H9 (cell line): ENCODE results near the gene AWAT2. TPM values are rescaled to one million over a fixed set of nuclear protein-coding genes. Genes with fewer than 3 reads are reported as not detected.

Source experiments
- DNase-seq: peaks from one replicate; pipeline ENCODE4 v3.0.0-alpha.2; 2017
- H2AFZ ChIP-seq: one replicate; pipeline ENCODE4 v1.6.1; 2013; ENCODE audit warnings: mild to moderate bottlenecking, low read length, control low read depth, moderate library complexity
- H2AK5ac ChIP-seq: 2 replicates; pipeline ENCODE4 v1.6.1; 2013; ENCODE audit warnings: low read length, control low read depth, mixed read lengths; ENCODE audit not compliant: insufficient read length
- H2BK120ac ChIP-seq: one replicate; pipeline ENCODE4 v1.6.1; 2013; ENCODE audit warnings: low read depth, mild to moderate bottlenecking, low read length, control low read depth, inconsistent platforms; ENCODE audit not compliant: poor library complexity, severe bottlenecking
- H2BK12ac ChIP-seq: 2 replicates; pipeline ENCODE4 v1.6.1; 2013; ENCODE audit warnings: low read length, control low read depth, mixed read lengths, low read depth; ENCODE audit not compliant: insufficient read length
- H2BK15ac ChIP-seq: 2 replicates; pipeline ENCODE4 v1.6.1; 2013; ENCODE audit warnings: low read depth, low read length, control low read depth
- H2BK20ac ChIP-seq: one replicate; pipeline ENCODE4 v1.6.1; 2013; ENCODE audit warnings: low read depth, mild to moderate bottlenecking, low read length, control low read depth, inconsistent platforms; ENCODE audit not compliant: poor library complexity, severe bottlenecking
- H2BK5ac ChIP-seq: 2 replicates; pipeline ENCODE4 v1.6.1; 2013; ENCODE audit warnings: low read length, control low read depth, mixed read lengths; ENCODE audit not compliant: insufficient read length
- H3K14ac ChIP-seq: 2 replicates; pipeline ENCODE4 v1.6.1; 2013; ENCODE audit warnings: low read length, control low read depth; ENCODE audit not compliant: insufficient read depth
- H3K18ac ChIP-seq: 2 replicates; pipeline ENCODE4 v1.6.1; 2013; ENCODE audit warnings: low read depth, mild to moderate bottlenecking, mixed read lengths, low read length, control low read depth; ENCODE audit not compliant: insufficient read length
- H3K23ac ChIP-seq: 2 replicates; pipeline ENCODE4 v1.6.1; 2013; ENCODE audit warnings: low read length, control low read depth, mixed read lengths, low read depth; ENCODE audit not compliant: insufficient read length
- H3K23me2 ChIP-seq: 2 replicates; pipeline ENCODE4 v1.6.1; 2013; ENCODE audit warnings: low read depth, mild to moderate bottlenecking, mixed read lengths, low read length, control low read depth; ENCODE audit not compliant: insufficient read length, poor library complexity, severe bottlenecking
- H3K27ac ChIP-seq: 2 replicates; pipeline ENCODE4 v1.5.1; 2013; ENCODE audit warnings: low read length, control low read depth, mixed read lengths, low read depth; ENCODE audit not compliant: insufficient read length
- H3K27me3 ChIP-seq: 2 replicates; pipeline ENCODE4 v1.6.1; 2013; ENCODE audit warnings: low read length, control low read depth, inconsistent platforms; ENCODE audit not compliant: insufficient read depth
- H3K4ac ChIP-seq: 2 replicates; pipeline ENCODE4 v1.6.1; 2013; ENCODE audit warnings: low read depth, mild to moderate bottlenecking, control low read depth, inconsistent platforms, low read length, moderate library complexity
- H3K4me1 ChIP-seq: 2 replicates; pipeline ENCODE4 v1.6.1; 2013; ENCODE audit warnings: low read length, control low read depth, inconsistent platforms; ENCODE audit not compliant: insufficient read depth
- H3K4me2 ChIP-seq: 2 replicates; pipeline ENCODE4 v1.6.1; 2013; ENCODE audit warnings: low read length, control low read depth, mixed read lengths; ENCODE audit not compliant: insufficient read length, insufficient read depth
- H3K56ac ChIP-seq: 2 replicates; pipeline ENCODE4 v1.6.1; 2013; ENCODE audit warnings: low read depth, mild to moderate bottlenecking, mixed read lengths, low read length, control low read depth; ENCODE audit not compliant: insufficient read length
- H3K79me1 ChIP-seq: 2 replicates; pipeline ENCODE4 v1.6.1; 2013; ENCODE audit warnings: low read depth, mild to moderate bottlenecking, moderate library complexity, low read length, control low read depth, inconsistent platforms; ENCODE audit not compliant: insufficient read depth, poor library complexity, severe bottlenecking
- H3K79me2 ChIP-seq: 2 replicates; pipeline ENCODE4 v1.6.1; 2013; ENCODE audit warnings: low read length, control low read depth, inconsistent platforms; ENCODE audit not compliant: insufficient read depth
- H3K9ac ChIP-seq: 2 replicates; pipeline ENCODE4 v1.6.1; 2013; ENCODE audit warnings: low read length, control low read depth, mixed read lengths; ENCODE audit not compliant: insufficient read length; ENCODE audit errors: extremely low read depth
- H3K9me3 ChIP-seq: one replicate; pipeline ENCODE4 v1.6.1; 2013; ENCODE audit warnings: low read depth, low read length, inconsistent platforms; ENCODE audit not compliant: control insufficient read depth
- H3T11ph ChIP-seq: one replicate; pipeline ENCODE4 v1.6.1; 2013; ENCODE audit warnings: mild to moderate bottlenecking, low read length, control low read depth, inconsistent platforms
- H4K20me1 ChIP-seq: one replicate; pipeline ENCODE4 v1.6.1; 2013; ENCODE audit not compliant: control insufficient read depth, insufficient read length, insufficient read depth
- H4K5ac ChIP-seq: 2 replicates; pipeline ENCODE4 v1.6.1; 2013; ENCODE audit warnings: low read depth, mild to moderate bottlenecking, mixed read lengths, low read length, control low read depth; ENCODE audit not compliant: insufficient read length
- H4K8ac ChIP-seq: replicated peaks from 2 replicates; pipeline ENCODE4 v1.6.1; 2013; ENCODE audit warnings: low read length, control low read depth, mixed read lengths, low read depth; ENCODE audit not compliant: insufficient read length
- H4K91ac ChIP-seq: 2 replicates; pipeline ENCODE4 v1.6.1; 2013; ENCODE audit warnings: low read depth, mild to moderate bottlenecking, moderate library complexity, mixed read lengths, low read length, control low read depth; ENCODE audit not compliant: insufficient read length
- H3K27ac Mint-ChIP-seq, 3 experiments: 2 replicates in 2 of 3; 3 replicates in 1 of 3; pipeline ENCODE4 v1.8.0; 2020 to 2021; ENCODE audit warnings: mixed read lengths in 3 of 3, mild to moderate bottlenecking in 1 of 3, moderate library complexity in 1 of 3
- H3K27me3 Mint-ChIP-seq: 2 replicates; pipeline ENCODE4 v1.8.0; 2021; ENCODE audit warnings: low read depth, mild to moderate bottlenecking, moderate library complexity, mixed read lengths
- H3K36me3 Mint-ChIP-seq, 3 experiments: 2 replicates in 2 of 3; 3 replicates in 1 of 3; pipeline ENCODE4 v1.8.0; 2020 to 2021; ENCODE audit warnings: low read depth in 3 of 3, mixed read lengths in 3 of 3; ENCODE audit not compliant: insufficient read depth in 1 of 3
- H3K4me1 Mint-ChIP-seq, 2 experiments: 2 replicates each; pipeline ENCODE4 v1.8.0; 2020; ENCODE audit warnings: mixed read lengths in 2 of 2
- H3K4me3 Mint-ChIP-seq, 2 experiments: 2 replicates in 1 of 2; 3 replicates in 1 of 2; pipeline ENCODE4 v1.8.0; 2020 to 2021; ENCODE audit warnings: mild to moderate bottlenecking in 2 of 2, mixed read lengths in 2 of 2, moderate library complexity in 1 of 2
- H3K9me3 Mint-ChIP-seq, 2 experiments: 2 replicates in 1 of 2; 3 replicates in 1 of 2; pipeline ENCODE4 v1.8.0; 2020; ENCODE audit warnings: mild to moderate bottlenecking in 2 of 2, mixed read lengths in 2 of 2, moderate library complexity in 1 of 2
- CTCF ChIP-seq: fragments of 200-600 bp; sonication (generic); conservative IDR thresholded peaks from 3 replicates; pipeline ENCODE4 v1.8.0; 2021; ENCODE audit warnings: antibody characterized with exemption, mild to moderate bottlenecking
- total RNA-seq: library from RNA; stranded (reverse); gene quantifications from 2 replicates; pipeline ENCODE4 v1.2.1, GENCODE V29; 2021

Gene AWAT2
- total RNA-seq, 1 experiment from 2014 or later = not detected

- H2AK5ac ChIP-seq = no peak overlapping the region
- no peak for DNase-seq
- TF ChIP-seq CTCF = no peak
- H4K20me1 ChIP-seq = no peaks in the 10 kb centered on the region
- H4K5ac ChIP-seq = no peak overlapping the region
- H3K23ac ChIP-seq = no peak overlapping the region
- H3K9me3 Mint-ChIP-seq = peaks cover 67 to 72% of the 10 kb centered on the region in 2 experiments
- no peaks in the 10 kb centered on the region for H3K27me3 ChIP-seq
- H2BK20ac ChIP-seq = no peak overlapping the region
- peaks cover 17 to 24% (median 24%) of the 10 kb centered on the region in 3 experiments for H3K36me3 Mint-ChIP-seq
- no peak overlapping the region for H2BK12ac ChIP-seq
- H3K9me3 ChIP-seq = peaks cover 30% of the 10 kb centered on the region
- H3K4me2 ChIP-seq = no peak overlapping the region
- no peaks in the 10 kb centered on the region for H3K79me1 ChIP-seq
- no peak overlapping the region for H4K8ac ChIP-seq
- H3K4me1 ChIP-seq = no peaks in the 10 kb centered on the region
- no peaks in the 10 kb centered on the region for H3K27me3 Mint-ChIP-seq
- H3T11ph ChIP-seq = no peak overlapping the region
- no peak overlapping the region for H3K9ac ChIP-seq
- no peaks in the 10 kb centered on the region for H3K79me2 ChIP-seq
- no peak overlapping the region for H3K14ac ChIP-seq
- no peak overlapping the region for H3K4me3 Mint-ChIP-seq
- no peak overlapping the region for H2AFZ ChIP-seq
- no peak overlapping the region for H3K4ac ChIP-seq
- no peak overlapping the region for H2BK15ac ChIP-seq
- no peak overlapping the region for H4K91ac ChIP-seq
- H3K23me2 ChIP-seq = no peaks in the 10 kb centered on the region
- no peak overlapping the region for H3K18ac ChIP-seq
- H2BK5ac ChIP-seq = no peak overlapping the region
- H3K27ac ChIP-seq = no peak overlapping the region
- H3K4me1 Mint-ChIP-seq = peaks cover 0 to 7% of the 10 kb centered on the region in 2 experiments; a peak in 1 of 4 replicates
- no peak overlapping the region for H2BK120ac ChIP-seq
- no peak overlapping the region for H3K27ac Mint-ChIP-seq
- H3K56ac ChIP-seq = no peak overlapping the region
Observed at GRCh38 chrX:69996113-69996468, 53.6 kb downstream of the AWAT2 start.
